Measurements from ENCODE around the gene COLEC12.

DNA sequence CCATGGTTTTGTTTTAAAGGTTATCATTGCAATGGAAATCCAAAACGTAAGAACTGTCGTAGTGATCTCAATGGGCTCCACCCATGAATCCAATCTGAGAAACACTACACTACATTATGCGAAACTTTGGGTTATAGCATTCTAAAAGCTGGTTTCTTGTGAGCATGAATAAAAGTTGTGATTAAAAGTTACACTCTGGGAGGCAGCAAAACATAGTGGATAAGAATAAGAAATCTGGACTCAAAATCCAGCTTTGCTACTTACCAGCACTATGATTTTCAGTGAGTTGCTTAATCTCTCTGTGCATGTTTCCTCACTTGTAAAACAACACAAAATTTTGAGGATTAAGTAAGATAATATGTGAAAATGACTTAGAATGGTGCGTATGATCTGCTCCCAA is 207.0 kb downstream of the COLEC12 start:
- TF ChIP-seq IKZF1 (conservative IDR thresholded peaks at IDR 0.05) = no peak
- TF ChIP-seq, protein P1, sequence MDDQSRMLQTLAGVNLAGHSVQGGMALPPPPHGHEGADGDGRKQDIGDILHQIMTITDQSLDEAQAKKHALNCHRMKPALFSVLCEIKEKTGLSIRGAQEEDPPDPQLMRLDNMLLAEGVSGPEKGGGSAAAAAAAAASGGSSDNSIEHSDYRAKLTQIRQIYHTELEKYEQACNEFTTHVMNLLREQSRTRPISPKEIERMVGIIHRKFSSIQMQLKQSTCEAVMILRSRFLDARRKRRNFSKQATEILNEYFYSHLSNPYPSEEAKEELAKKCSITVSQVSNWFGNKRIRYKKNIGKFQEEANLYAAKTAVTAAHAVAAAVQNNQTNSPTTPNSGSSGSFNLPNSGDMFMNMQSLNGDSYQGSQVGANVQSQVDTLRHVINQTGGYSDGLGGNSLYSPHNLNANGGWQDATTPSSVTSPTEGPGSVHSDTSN (IDR thresholded peaks at IDR 0.05; ENCODE audit: insufficient replicate concordance, low read depth, low read length) = no peak
- TF ChIP-seq EP300 (IDR thresholded peaks at IDR 0.05; ENCODE audit: borderline replicate concordance in 1 of 2, control insufficient read depth in 1 of 2, low read depth in 2 of 2, low read length in 2 of 2) = no peak
- no peak for TF ChIP-seq ZZZ3 (IDR thresholded peaks at IDR 0.05; ENCODE audit: control insufficient read depth, insufficient read length, low read depth)
- no peak for TF ChIP-seq MXI1 (IDR thresholded peaks at IDR 0.05; ENCODE audit: low read depth, low read length)
- TF ChIP-seq, protein P2, sequence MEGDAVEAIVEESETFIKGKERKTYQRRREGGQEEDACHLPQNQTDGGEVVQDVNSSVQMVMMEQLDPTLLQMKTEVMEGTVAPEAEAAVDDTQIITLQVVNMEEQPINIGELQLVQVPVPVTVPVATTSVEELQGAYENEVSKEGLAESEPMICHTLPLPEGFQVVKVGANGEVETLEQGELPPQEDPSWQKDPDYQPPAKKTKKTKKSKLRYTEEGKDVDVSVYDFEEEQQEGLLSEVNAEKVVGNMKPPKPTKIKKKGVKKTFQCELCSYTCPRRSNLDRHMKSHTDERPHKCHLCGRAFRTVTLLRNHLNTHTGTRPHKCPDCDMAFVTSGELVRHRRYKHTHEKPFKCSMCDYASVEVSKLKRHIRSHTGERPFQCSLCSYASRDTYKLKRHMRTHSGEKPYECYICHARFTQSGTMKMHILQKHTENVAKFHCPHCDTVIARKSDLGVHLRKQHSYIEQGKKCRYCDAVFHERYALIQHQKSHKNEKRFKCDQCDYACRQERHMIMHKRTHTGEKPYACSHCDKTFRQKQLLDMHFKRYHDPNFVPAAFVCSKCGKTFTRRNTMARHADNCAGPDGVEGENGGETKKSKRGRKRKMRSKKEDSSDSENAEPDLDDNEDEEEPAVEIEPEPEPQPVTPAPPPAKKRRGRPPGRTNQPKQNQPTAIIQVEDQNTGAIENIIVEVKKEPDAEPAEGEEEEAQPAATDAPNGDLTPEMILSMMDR (IDR thresholded peaks at IDR 0.05 in 2 of 3, conservative IDR thresholded peaks at IDR 0.05 in 1 of 3; ENCODE audit: control insufficient read depth in 2 of 3, extremely low read depth in 1 of 3, insufficient read depth in 1 of 3, low read depth in 3 of 3, low read length in 3 of 3) = no peak
- TF ChIP-seq POLR2A (IDR thresholded peaks at IDR 0.05; ENCODE audit: low read depth, low read length) = no peak
- no peak for TF ChIP-seq JUND (IDR thresholded peaks at IDR 0.05; ENCODE audit: low read depth, low read length)
- TF ChIP-seq SMC3 (IDR thresholded peaks at IDR 0.05; ENCODE audit: borderline replicate concordance, low read length) = no peak
- TF ChIP-seq RAD21 (IDR thresholded peaks at IDR 0.05; ENCODE audit: insufficient read depth, low read depth, low read length) = no peak

Data from GM12878 (cell line).